Fibroblast of lung (primary cell): Measurements from ENCODE around the gene MCM6. TPM values are rescaled to one million over a fixed set of nuclear protein-coding genes. Genes with fewer than 3 reads are reported as not detected.
A peak's percentile ranks its signal among the peaks of the same experiment; 100 is the strongest.

Experiments
- DNase-seq, 2 donors: peaks; one replicate each; pipeline versions ENCODE4 v3.0.0 to v3.0.0-alpha.2; 2010; ENCODE audit warnings: low read depth in 2 of 2
- H2AFZ ChIP-seq: 2 replicates; pipeline ENCODE4 v1.5.1; 2012; ENCODE audit warnings: low read length, control low read depth, inconsistent platforms
- H3K27ac ChIP-seq: 2 replicates; pipeline ENCODE4 v1.5.1; 2011; ENCODE audit warnings: low read length, control low read depth; ENCODE audit not compliant: insufficient read depth
- H3K27me3 ChIP-seq: 2 replicates; pipeline ENCODE4 v1.5.1; 2011; ENCODE audit warnings: mild to moderate bottlenecking, low read length; ENCODE audit not compliant: control insufficient read depth, insufficient read depth
- H3K36me3 ChIP-seq: 2 replicates; pipeline ENCODE4 v1.5.1; 2011; ENCODE audit warnings: low read length; ENCODE audit not compliant: control insufficient read depth, insufficient read depth
- H3K4me1 ChIP-seq: 2 replicates; pipeline ENCODE4 v1.5.1; 2011; ENCODE audit warnings: low read length; ENCODE audit not compliant: control insufficient read depth, insufficient read depth; ENCODE audit errors: extremely low read depth
- H3K4me2 ChIP-seq: 2 replicates; pipeline ENCODE4 v1.5.1; 2011; ENCODE audit warnings: low read length, control low read depth; ENCODE audit not compliant: insufficient read depth; ENCODE audit errors: extremely low read depth
- H3K4me3 ChIP-seq, 4 experiments: fragments of 200-600 bp in 1 of 4; sonication (generic) in 1 of 4; replicated peaks in 1 of 4; 2 replicates each; pipeline ENCODE4 v1.5.1; 2011 to 2016; ENCODE audit warnings: low read length in 4 of 4, low read depth in 3 of 4, mild to moderate bottlenecking in 3 of 4, control low read depth in 2 of 4, inconsistent platforms in 1 of 4, mixed read lengths in 1 of 4; ENCODE audit not compliant: insufficient read depth in 1 of 4; ENCODE audit errors: control extremely low read depth in 1 of 4
- H3K79me2 ChIP-seq: 2 replicates; pipeline ENCODE4 v1.5.1; 2012; ENCODE audit warnings: mild to moderate bottlenecking, low read length, inconsistent platforms; ENCODE audit not compliant: control insufficient read depth, insufficient read depth
- H3K9ac ChIP-seq: 2 replicates; pipeline ENCODE4 v1.5.1; 2011; ENCODE audit warnings: mild to moderate bottlenecking, low read length, control low read depth; ENCODE audit not compliant: insufficient read depth
- H3K9me3 ChIP-seq: 2 replicates; pipeline ENCODE4 v1.5.1; 2012; ENCODE audit warnings: low read depth, low read length; ENCODE audit not compliant: control insufficient read depth, insufficient read depth
- H4K20me1 ChIP-seq: 2 replicates; pipeline ENCODE4 v1.5.1; 2011; ENCODE audit warnings: low read length; ENCODE audit not compliant: control insufficient read depth, insufficient read depth; ENCODE audit errors: extremely low read depth
- EZH2 ChIP-seq: IDR thresholded peaks from 2 replicates; pipeline ENCODE4 v1.5.1; 2012; ENCODE audit warnings: low read length, control low read depth, mild to moderate bottlenecking; ENCODE audit errors: missing control alignments
- polyA plus RNA-seq, 2 donors: library from polyadenylated mRNA; depleted of rRNA in 1 of 2; stranded (reverse) in 1 of 2; unstranded in 1 of 2; fragments of >200 nt; gene quantifications; 2 replicates each; pipeline ENCODE4 v1.2.1, GENCODE V29; 2011 to 2012; ENCODE audit warnings: missing spikeins in 1 of 2
- total RNA-seq: library from RNA; depleted of rRNA; stranded (reverse); fragments of >200 nt; gene quantifications from 2 replicates; pipeline ENCODE4 v1.2.1, GENCODE V29; 2014
- TF ChIP-seq, protein P1 (sequence below), 2 donors: IDR thresholded peaks in 1 of 2; conservative IDR thresholded peaks in 1 of 2; 1 replicate in 1 of 2; 2 replicates in 1 of 2; pipeline ENCODE4 v1.5.1; 2011 to 2012; ENCODE audit warnings: low read length in 2 of 2, control low read depth in 1 of 2, inconsistent platforms in 1 of 2, low read depth in 1 of 2, mild to moderate bottlenecking in 1 of 2

Gene MCM6
- total and polyA plus RNA-seq, 2 donors (not counting 1 experiment from before 2014, with no cell fraction given): 11.2 to 36.0 TPM

DNA sequence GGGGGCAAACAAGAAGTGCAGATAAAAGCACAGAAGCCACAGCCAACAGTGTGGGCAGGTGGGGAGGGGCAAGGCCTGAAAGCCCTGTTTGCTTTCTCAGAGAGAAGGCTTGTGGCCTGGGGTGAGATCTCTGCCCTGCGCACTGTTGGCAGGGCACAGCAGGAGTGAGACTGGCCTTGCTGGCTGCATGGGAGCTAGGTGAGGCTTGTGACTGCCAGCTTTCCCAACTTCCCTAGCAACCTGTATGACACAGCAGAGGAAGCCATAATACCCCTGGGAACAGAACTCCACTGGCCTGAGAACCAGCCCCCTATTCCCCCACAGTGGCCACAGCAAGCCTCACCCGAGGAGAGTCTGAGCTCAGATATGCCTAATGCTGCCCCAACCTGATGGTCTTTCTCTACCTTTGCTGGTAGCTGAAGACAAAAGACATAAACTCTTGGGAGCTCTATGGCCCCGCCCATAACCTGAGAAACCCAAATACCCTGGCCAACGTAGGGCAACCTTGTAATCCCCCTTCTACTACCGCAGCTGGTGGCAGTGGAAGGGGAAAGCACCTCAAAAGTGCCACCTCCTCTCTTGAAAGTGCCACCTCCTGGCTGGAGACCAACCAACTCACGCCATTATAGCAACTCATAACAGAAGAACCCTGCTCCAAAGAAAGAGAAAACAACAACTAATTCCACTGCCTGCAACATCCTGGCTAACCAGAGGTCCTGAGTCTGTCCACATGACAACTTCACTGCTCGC lies 83.7 kb downstream of the MCM6 start:
- Histone ChIP-seq H3K79me2 (no peaks in the 10 kb centered on the region), H3K9me3 (no peaks in the 10 kb centered on the region), H3K4me3 (no peak overlapping the region), H3K27me3 (no peaks in the 10 kb centered on the region), H4K20me1 (no peaks in the 10 kb centered on the region), H3K4me1 (no peaks in the 10 kb centered on the region), H3K4me2 (no peak overlapping the region), H3K9ac (no peak overlapping the region), H3K27ac (no peak overlapping the region), H2AFZ (no peak overlapping the region), H3K36me3 (peaks cover 2% of the 10 kb centered on the region)
- TF ChIP-seq, protein P1, sequence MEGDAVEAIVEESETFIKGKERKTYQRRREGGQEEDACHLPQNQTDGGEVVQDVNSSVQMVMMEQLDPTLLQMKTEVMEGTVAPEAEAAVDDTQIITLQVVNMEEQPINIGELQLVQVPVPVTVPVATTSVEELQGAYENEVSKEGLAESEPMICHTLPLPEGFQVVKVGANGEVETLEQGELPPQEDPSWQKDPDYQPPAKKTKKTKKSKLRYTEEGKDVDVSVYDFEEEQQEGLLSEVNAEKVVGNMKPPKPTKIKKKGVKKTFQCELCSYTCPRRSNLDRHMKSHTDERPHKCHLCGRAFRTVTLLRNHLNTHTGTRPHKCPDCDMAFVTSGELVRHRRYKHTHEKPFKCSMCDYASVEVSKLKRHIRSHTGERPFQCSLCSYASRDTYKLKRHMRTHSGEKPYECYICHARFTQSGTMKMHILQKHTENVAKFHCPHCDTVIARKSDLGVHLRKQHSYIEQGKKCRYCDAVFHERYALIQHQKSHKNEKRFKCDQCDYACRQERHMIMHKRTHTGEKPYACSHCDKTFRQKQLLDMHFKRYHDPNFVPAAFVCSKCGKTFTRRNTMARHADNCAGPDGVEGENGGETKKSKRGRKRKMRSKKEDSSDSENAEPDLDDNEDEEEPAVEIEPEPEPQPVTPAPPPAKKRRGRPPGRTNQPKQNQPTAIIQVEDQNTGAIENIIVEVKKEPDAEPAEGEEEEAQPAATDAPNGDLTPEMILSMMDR (conservative IDR thresholded peaks at IDR 0.05 in 1 of 2, IDR thresholded peaks at IDR 0.05 in 1 of 2; ENCODE audit: low read depth in 1 of 2, low read length in 2 of 2): no peak
- TF ChIP-seq EZH2: no peak
- no peak for DNase-seq

DNA sequence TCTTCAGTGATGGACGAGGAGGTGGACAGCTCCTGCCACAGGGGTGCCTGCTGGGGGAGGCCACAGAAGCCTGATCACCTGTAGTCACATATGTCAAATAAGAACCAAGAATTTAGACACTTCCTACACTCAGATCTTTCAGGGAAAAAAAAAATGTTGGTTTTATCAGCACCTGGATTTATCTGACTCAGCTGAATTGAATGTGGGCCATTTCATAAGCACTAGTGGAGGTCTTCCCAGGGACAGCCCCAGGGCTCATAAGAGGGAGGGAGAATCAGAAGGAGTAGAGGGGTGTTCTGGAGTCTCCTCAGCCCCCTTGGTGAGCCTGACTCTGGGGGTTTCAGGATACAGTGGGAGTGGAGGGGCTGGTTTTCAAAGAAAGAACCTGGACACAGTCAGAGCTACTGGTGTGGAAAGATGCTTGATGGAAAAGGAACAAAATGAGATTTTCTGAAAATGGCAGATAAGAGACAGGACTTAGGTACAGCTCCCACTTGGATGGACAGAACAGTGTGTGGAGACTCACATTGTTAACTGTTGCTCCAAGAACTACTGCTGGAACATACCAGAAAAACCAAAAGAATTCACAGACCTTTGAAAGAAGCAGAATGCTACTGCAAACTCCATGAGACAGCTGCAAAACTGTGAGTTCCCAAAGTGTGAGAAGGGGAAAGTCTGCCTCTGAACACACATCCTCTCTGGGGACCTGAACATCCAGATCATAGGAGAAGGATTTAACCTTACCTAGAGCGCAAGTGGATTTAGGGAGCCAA lies 84.6 kb downstream of the MCM6 start:
- DNase-seq: peak; percentile 10 to 71
- H4K20me1 ChIP-seq: no peaks in the 10 kb centered on the region
- H3K36me3 ChIP-seq: peaks cover 2% of the 10 kb centered on the region
- no peak overlapping the region for H3K4me2 ChIP-seq
- H3K27me3 ChIP-seq: no peaks in the 10 kb centered on the region
- H2AFZ ChIP-seq: no peak overlapping the region
- H3K27ac ChIP-seq: no peak overlapping the region
- H3K4me3 ChIP-seq: no peak overlapping the region
- TF ChIP-seq, protein P1 (conservative IDR thresholded peaks at IDR 0.05 in 1 of 2, IDR thresholded peaks at IDR 0.05 in 1 of 2; ENCODE audit: low read depth in 1 of 2, low read length in 2 of 2): no peak
- TF ChIP-seq EZH2: no peak
- H3K9me3 ChIP-seq: no peaks in the 10 kb centered on the region
- H3K4me1 ChIP-seq: peaks cover 5% of the 10 kb centered on the region
- no peak overlapping the region for H3K9ac ChIP-seq
- no peaks in the 10 kb centered on the region for H3K79me2 ChIP-seq

DNA sequence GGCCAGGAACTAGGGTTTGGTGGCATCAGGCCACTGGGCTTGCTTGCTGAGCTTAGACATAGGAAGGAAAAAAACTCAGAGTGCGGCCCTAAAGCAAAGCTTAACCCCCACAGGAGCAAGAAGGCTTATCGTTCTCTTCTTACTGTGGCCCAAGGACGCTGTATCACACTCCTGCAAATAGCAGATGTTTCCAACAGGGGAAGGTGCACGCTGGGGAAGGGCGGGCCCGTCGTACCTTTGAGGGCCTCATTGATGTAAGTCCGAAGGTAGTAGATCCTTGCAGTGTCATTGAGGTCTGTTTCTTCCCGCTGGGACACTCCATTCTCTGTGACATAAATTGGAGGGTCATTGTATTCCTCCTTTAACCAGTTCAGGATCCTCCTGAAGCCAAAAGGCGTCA lies 85.8 kb downstream of the MCM6 start:
- Histone ChIP-seq H3K36me3 (peaks cover 2% of the 10 kb centered on the region), H3K27ac (no peak overlapping the region), H4K20me1 (no peaks in the 10 kb centered on the region), H3K4me2 (no peak overlapping the region), H2AFZ (no peak overlapping the region), H3K4me3 (no peak overlapping the region), H3K79me2 (no peaks in the 10 kb centered on the region), H3K9me3 (no peaks in the 10 kb centered on the region), H3K4me1 (peaks cover 5% of the 10 kb centered on the region), H3K27me3 (no peaks in the 10 kb centered on the region), H3K9ac (no peak overlapping the region)
- no peak for TF ChIP-seq EZH2
- TF ChIP-seq, protein P1 (conservative IDR thresholded peaks at IDR 0.05 in 1 of 2, IDR thresholded peaks at IDR 0.05 in 1 of 2; ENCODE audit: low read depth in 1 of 2, low read length in 2 of 2): no peak
- DNase-seq: no peak
